ENCODE data around the gene CDC20. TPM values are rescaled to one million over a fixed set of nuclear protein-coding genes. Genes with fewer than 3 reads are reported as not detected.

Gene CDC20
- total and polyA plus RNA-seq, 10 of the 15 experiments (the other 5 are each of a cell fraction or from before 2014, with no cell fraction given), result 36.3 to 347 (median 150) TPM

DNA sequence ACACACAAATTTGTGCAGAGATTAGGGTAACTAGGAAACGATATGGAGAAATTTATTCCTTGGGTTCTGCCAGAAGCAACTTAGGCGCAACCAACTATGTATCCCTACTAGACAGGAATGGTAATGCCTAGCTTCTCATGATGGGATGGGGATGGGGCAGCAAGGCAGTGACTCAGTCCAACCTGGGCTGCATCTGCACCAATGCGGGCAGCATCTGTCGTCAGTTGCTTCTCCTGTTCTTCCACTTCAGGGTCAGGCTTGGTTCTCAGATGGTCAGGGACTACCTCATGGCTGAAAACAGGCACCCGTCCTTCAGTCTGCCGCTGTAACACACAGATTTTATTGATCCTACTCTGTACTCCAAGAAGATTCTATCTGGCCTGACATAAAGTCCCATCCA is 27.9 kb downstream of the CDC20 start:
- Histone ChIP-seq H3K79me2 (ENCODE audit: control insufficient read depth, insufficient read depth, low read length) (peaks cover 43% of the 10 kb centered on the region), H3K4me3 (no peak overlapping the region), H3K9ac (ENCODE audit: control insufficient read depth, insufficient read depth, low read length) (no peak overlapping the region), H3K4me2 (ENCODE audit: control insufficient read depth, insufficient read depth) (no peak overlapping the region), H4K20me1 (ENCODE audit: control insufficient read depth, insufficient read depth) (no peaks in the 10 kb centered on the region; the same call in 1 of the 2 replicates), H3K9me3 (replicated peaks; ENCODE audit: control insufficient read depth, insufficient read depth, low read length) (no peaks in the 10 kb centered on the region), H3K27ac (ENCODE audit: control insufficient read depth, insufficient read depth) (no peak overlapping the region), H3K27me3 (replicated peaks in 1 of 2; ENCODE audit: control insufficient read depth in 2 of 2, insufficient read depth in 2 of 2, low read length in 1 of 2) (no peaks in the 10 kb centered on the region), H2AFZ (ENCODE audit: control insufficient read depth, low read depth, low read length) (no peak overlapping the region), H3K4me1 (ENCODE audit: control insufficient read depth, insufficient read depth, low read length) (peaks cover 18% of the 10 kb centered on the region), H3K36me3 (ENCODE audit: control insufficient read depth in 2 of 2, insufficient read depth in 2 of 2, low read length in 1 of 2) (peaks cover 6 to 31% of the 10 kb centered on the region in 2 experiments)
- no peak for ATAC-seq
- in situ Hi-C loops (cut with MboI) (no loop called here), intact Hi-C loops (cut with micrococcal nuclease; ENCODE audit: unreplicated experiment) (no loop called here)
- ChIA-PET SMC1A (ENCODE audit: uncharacterized antibody, unreplicated experiment) (no interaction called here), POLR2A (no interaction called here), CTCF (interaction anchor here (1.1 to 3.0 kb wide), 2 partner anchors 9 to 10 kb away, joined by 3 to 14 read pairs; no protein-coding TSS in a partner anchor), RAD21 (ENCODE audit: unreplicated experiment) (no interaction called here)
- no peak for FAIRE-seq
- over 99% methylated on average over 6 of the region's 6 CpGs for WGBS (ENCODE audit: insufficient coverage, insufficient replicate concordance, low lambda C conversion rate, missing lambda C conversion rate)
- no peak for DNase-seq (ENCODE audit: low read depth, low spot score)
- no TSS peak for BruUV-seq (replicated peaks)
- TF ChIP-seq MTA2 (IDR thresholded peaks at IDR 0.05; ENCODE audit: low read depth), result no peak
- TF ChIP-seq JUND (IDR thresholded peaks at IDR 0.05; ENCODE audit: low read depth, low read length), result no peak
- TF ChIP-seq SUZ12 (IDR thresholded peaks at IDR 0.05; ENCODE audit: unreplicated experiment), result no peak
- no peak for TF ChIP-seq CEBPB (IDR thresholded peaks at IDR 0.05; ENCODE audit: borderline replicate concordance in 1 of 2, low read depth in 2 of 2, low read length in 2 of 2)
- TF ChIP-seq, protein P1, sequence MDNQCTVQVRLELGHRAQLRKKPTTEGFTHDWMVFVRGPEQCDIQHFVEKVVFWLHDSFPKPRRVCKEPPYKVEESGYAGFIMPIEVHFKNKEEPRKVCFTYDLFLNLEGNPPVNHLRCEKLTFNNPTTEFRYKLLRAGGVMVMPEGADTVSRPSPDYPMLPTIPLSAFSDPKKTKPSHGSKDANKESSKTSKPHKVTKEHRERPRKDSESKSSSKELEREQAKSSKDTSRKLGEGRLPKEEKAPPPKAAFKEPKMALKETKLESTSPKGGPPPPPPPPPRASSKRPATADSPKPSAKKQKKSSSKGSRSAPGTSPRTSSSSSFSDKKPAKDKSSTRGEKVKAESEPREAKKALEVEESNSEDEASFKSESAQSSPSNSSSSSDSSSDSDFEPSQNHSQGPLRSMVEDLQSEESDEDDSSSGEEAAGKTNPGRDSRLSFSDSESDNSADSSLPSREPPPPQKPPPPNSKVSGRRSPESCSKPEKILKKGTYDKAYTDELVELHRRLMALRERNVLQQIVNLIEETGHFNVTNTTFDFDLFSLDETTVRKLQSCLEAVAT (IDR thresholded peaks at IDR 0.05), result no peak
- TF ChIP-seq, protein P2, sequence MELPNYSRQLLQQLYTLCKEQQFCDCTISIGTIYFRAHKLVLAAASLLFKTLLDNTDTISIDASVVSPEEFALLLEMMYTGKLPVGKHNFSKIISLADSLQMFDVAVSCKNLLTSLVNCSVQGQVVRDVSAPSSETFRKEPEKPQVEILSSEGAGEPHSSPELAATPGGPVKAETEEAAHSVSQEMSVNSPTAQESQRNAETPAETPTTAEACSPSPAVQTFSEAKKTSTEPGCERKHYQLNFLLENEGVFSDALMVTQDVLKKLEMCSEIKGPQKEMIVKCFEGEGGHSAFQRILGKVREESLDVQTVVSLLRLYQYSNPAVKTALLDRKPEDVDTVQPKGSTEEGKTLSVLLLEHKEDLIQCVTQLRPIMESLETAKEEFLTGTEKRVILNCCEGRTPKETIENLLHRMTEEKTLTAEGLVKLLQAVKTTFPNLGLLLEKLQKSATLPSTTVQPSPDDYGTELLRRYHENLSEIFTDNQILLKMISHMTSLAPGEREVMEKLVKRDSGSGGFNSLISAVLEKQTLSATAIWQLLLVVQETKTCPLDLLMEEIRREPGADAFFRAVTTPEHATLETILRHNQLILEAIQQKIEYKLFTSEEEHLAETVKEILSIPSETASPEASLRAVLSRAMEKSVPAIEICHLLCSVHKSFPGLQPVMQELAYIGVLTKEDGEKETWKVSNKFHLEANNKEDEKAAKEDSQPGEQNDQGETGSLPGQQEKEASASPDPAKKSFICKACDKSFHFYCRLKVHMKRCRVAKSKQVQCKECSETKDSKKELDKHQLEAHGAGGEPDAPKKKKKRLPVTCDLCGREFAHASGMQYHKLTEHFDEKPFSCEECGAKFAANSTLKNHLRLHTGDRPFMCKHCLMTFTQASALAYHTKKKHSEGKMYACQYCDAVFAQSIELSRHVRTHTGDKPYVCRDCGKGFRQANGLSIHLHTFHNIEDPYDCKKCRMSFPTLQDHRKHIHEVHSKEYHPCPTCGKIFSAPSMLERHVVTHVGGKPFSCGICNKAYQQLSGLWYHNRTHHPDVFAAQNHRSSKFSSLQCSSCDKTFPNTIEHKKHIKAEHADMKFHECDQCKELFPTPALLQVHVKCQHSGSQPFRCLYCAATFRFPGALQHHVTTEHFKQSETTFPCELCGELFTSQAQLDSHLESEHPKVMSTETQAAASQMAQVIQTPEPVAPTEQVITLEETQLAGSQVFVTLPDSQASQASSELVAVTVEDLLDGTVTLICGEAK (IDR thresholded peaks at IDR 0.05; ENCODE audit: borderline replicate concordance), result no peak
- TF ChIP-seq, protein P3, sequence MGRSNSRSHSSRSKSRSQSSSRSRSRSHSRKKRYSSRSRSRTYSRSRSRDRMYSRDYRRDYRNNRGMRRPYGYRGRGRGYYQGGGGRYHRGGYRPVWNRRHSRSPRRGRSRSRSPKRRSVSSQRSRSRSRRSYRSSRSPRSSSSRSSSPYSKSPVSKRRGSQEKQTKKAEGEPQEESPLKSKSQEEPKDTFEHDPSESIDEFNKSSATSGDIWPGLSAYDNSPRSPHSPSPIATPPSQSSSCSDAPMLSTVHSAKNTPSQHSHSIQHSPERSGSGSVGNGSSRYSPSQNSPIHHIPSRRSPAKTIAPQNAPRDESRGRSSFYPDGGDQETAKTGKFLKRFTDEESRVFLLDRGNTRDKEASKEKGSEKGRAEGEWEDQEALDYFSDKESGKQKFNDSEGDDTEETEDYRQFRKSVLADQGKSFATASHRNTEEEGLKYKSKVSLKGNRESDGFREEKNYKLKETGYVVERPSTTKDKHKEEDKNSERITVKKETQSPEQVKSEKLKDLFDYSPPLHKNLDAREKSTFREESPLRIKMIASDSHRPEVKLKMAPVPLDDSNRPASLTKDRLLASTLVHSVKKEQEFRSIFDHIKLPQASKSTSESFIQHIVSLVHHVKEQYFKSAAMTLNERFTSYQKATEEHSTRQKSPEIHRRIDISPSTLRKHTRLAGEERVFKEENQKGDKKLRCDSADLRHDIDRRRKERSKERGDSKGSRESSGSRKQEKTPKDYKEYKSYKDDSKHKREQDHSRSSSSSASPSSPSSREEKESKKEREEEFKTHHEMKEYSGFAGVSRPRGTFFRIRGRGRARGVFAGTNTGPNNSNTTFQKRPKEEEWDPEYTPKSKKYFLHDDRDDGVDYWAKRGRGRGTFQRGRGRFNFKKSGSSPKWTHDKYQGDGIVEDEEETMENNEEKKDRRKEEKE (IDR thresholded peaks at IDR 0.05), result no peak
- no peak for TF ChIP-seq TARDBP (IDR thresholded peaks at IDR 0.05; ENCODE audit: borderline replicate concordance)
- TF ChIP-seq NFIC (IDR thresholded peaks at IDR 0.05; ENCODE audit: low read depth, low read length), result no peak
- TF ChIP-seq MXI1 (IDR thresholded peaks at IDR 0.05; ENCODE audit: low read depth, low read length), result no peak
- TF ChIP-seq YY1 (IDR thresholded peaks at IDR 0.05; ENCODE audit: low read depth, low read length), result no peak
- TF ChIP-seq, protein P4, sequence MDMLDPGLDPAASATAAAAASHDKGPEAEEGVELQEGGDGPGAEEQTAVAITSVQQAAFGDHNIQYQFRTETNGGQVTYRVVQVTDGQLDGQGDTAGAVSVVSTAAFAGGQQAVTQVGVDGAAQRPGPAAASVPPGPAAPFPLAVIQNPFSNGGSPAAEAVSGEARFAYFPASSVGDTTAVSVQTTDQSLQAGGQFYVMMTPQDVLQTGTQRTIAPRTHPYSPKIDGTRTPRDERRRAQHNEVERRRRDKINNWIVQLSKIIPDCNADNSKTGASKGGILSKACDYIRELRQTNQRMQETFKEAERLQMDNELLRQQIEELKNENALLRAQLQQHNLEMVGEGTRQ (IDR thresholded peaks at IDR 0.05; ENCODE audit: borderline replicate concordance, low read depth, low read length), result no peak
- no peak for TF ChIP-seq CBX5 (IDR thresholded peaks at IDR 0.05; ENCODE audit: low read depth)
- no peak for TF ChIP-seq GATAD2B (conservative IDR thresholded peaks at IDR 0.05; ENCODE audit: low read depth)
- TF ChIP-seq TAF1 (IDR thresholded peaks at IDR 0.05; ENCODE audit: borderline replicate concordance, low read depth, low read length), result no peak

Data from GM12878 (cell line).